ENCODE measurements around the gene KXD1.
"Not testable (repeated sequence)": the region's sequence is repeated elsewhere in the genome, so short reads cannot be mapped to it uniquely, and the experiment has no call there.

Gene KXD1

GRCh38 chr19:18599485-18599884 lies 41.8 kb downstream of the KXD1 start:
- DNase-seq (ENCODE audit: extremely low read depth in 1 of 2, low read depth in 1 of 2), result no peak

- not testable (repeated sequence) for DNase-seq (ENCODE audit: extremely low read depth in 1 of 2, low read depth in 1 of 2)
Measured at GRCh38 chr19:18600692-18601397, 43.2 kb downstream of the KXD1 start.

- no peak for DNase-seq (ENCODE audit: extremely low read depth in 1 of 2, low read depth in 1 of 2)
Measured at GRCh38 chr19:18601875-18602274, 44.2 kb downstream of the KXD1 start.

- DNase-seq (ENCODE audit: extremely low read depth in 1 of 2, low read depth in 1 of 2), result no peak
Measured at GRCh38 chr19:18603255-18603957, 45.7 kb downstream of the KXD1 start.

GRCh38 chr19:18603958-18604819 lies 46.5 kb downstream of the KXD1 start:
- DNase-seq (ENCODE audit: extremely low read depth in 1 of 2, low read depth in 1 of 2), result no peak

GRCh38 chr19:18604820-18605159 lies 47.1 kb downstream of the KXD1 start:
- DNase-seq (ENCODE audit: extremely low read depth in 1 of 2, low read depth in 1 of 2), result no peak

DNA sequence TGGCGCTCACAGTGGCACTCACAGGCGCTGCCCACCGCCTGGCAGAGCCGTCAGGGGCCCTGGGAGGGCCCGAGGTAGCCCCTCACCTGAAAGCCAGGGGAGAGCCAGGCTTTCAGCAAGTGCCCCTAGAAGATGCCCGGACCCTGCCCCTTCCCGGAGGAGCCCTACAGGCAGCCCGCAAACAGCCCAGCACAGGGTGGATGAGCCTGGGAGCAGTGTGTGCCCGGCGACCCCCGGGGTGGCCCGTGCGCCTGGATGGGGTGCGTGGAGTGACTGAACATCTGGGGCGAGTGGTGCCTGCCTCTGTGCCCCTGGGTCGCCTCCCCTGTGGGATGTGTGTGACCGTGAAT lies 47.5 kb downstream of the KXD1 start:
- DNase-seq (ENCODE audit: extremely low read depth in 1 of 2, low read depth in 1 of 2), result no peak

GRCh38 chr19:18605546-18606280 lies 48.0 kb downstream of the KXD1 start:
- DNase-seq (ENCODE audit: extremely low read depth in 1 of 2, low read depth in 1 of 2), result no peak

GRCh38 chr19:18606281-18607225 lies 48.9 kb downstream of the KXD1 start, which contains the start of gene CRLF1:
Gene CRLF1, minus strand, starts transcription at chr19:18606799. Its CDS starts 143 bp downstream, at chr19:18606656.
- no peak for DNase-seq (ENCODE audit: extremely low read depth in 1 of 2, low read depth in 1 of 2)

GRCh38 chr19:18607226-18608101 lies 49.8 kb downstream of the KXD1 start:
- DNase-seq (ENCODE audit: extremely low read depth in 1 of 2, low read depth in 1 of 2), result no peak

- DNase-seq (ENCODE audit: extremely low read depth in 1 of 2, low read depth in 1 of 2), result no peak
Measured at GRCh38 chr19:18608102-18608804, 50.6 kb downstream of the KXD1 start.

- no peak for DNase-seq (ENCODE audit: extremely low read depth in 1 of 2, low read depth in 1 of 2)
Measured at GRCh38 chr19:18608805-18609716, 51.4 kb downstream of the KXD1 start.

DNA sequence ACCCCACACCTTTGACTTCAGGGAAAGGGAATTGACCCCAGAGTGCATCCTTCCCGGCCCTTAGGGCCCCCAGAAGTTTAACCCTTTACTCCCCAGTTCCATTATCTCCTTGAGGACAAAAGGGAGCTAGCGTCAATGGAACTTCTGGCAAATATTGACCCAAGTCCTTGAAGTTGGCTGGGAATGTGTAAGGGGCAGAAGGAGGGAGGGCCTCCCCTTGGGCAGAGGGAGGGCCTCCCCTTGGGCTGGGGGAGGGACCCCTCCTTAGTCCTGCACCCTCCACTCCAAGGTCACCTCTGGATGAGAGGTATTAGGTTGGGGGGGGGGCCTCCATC lies 52.0 kb downstream of the KXD1 start:
- no peak for DNase-seq (ENCODE audit: extremely low read depth in 1 of 2, low read depth in 1 of 2)

DNA sequence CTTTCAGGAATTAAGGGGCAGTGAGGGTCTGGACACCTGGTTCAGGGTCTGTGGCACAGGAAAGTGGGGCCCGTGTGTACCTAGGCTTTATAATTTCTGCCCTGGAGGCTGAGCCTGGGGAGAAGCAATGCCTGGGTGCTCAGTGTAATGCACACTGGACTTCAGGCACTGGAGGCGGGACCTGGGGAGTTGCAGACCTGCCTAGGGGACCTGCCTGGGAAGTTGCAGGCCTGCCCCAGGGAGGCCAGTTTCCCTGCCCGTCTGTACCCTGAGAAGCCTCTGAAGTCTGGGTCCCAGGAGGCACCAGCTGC lies 52.5 kb downstream of the KXD1 start:
- DNase-seq (ENCODE audit: extremely low read depth in 1 of 2, low read depth in 1 of 2), result no peak

GRCh38 chr19:18610556-18611326 lies 53.1 kb downstream of the KXD1 start:
- DNase-seq (ENCODE audit: extremely low read depth in 1 of 2, low read depth in 1 of 2), result no peak

GRCh38 chr19:18611327-18612050 lies 53.8 kb downstream of the KXD1 start:
- no peak for DNase-seq (ENCODE audit: extremely low read depth in 1 of 2, low read depth in 1 of 2)

Data from activated CD8-positive, alpha-beta memory T cell treated with anti-CD3 and anti-CD28 coated beads for 1 hour (primary cell).